Measurements from ENCODE around the gene CCDC30.

CCDC30 gene

DNA sequence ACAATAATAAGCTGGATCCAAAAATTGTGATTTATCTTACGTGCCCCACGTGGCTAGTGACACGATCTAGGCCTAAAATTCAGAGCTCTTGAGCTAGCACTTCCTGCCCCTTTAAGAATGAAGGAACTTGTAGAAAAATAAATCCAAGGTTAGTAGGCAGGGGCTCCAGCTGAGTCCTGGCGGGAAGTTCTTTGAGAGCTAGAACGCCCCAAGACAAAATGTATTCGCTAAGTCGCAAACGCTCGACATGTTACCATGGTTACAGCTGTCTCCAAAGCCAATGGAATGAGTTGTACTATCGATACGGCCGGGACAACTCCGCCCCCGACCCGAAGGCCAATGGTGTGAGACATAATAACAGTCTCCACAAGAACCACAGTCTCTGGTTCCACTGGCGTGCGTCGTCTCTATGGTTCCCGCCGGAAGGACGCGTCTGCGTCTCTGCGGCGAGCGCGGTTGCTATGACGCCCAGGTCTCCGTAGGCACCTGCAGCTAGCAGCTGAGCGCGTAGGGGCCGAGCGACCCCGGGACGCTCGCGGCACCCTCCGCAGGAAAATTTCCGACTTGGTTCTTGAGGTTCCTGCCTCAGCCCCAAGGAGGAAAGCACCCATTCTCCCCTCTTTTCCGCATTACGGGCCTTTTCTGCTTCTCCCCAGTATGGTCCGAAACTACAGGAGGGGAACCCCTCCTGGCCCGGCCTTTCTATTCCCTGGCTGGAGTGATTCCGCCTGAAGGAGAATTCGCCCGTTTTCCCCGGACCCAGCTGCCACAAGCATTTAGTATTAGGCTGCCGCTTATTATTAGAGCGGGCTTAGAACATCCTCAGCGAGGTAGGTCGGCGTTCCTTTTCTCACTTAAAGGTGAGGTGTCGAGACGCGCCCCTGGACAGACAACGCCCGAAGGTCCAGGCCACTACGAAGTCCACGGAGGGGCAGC is at the start of gene CCDC30:
TSS of gene CCDC30 (plus strand) at position 459 of the 936 bp plus-strand sequence. CDS start 17,266 bp downstream, outside the sequence.
- TF ChIP-seq, protein P1, sequence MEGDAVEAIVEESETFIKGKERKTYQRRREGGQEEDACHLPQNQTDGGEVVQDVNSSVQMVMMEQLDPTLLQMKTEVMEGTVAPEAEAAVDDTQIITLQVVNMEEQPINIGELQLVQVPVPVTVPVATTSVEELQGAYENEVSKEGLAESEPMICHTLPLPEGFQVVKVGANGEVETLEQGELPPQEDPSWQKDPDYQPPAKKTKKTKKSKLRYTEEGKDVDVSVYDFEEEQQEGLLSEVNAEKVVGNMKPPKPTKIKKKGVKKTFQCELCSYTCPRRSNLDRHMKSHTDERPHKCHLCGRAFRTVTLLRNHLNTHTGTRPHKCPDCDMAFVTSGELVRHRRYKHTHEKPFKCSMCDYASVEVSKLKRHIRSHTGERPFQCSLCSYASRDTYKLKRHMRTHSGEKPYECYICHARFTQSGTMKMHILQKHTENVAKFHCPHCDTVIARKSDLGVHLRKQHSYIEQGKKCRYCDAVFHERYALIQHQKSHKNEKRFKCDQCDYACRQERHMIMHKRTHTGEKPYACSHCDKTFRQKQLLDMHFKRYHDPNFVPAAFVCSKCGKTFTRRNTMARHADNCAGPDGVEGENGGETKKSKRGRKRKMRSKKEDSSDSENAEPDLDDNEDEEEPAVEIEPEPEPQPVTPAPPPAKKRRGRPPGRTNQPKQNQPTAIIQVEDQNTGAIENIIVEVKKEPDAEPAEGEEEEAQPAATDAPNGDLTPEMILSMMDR (conservative IDR thresholded peaks at IDR 0.05): no peak
- TF ChIP-seq ZFX (IDR thresholded peaks at IDR 0.05): no peak
- H3K27ac ChIP-seq: peak within 1 kb of the TSS; percentile 1; the same call in 1 of the 2 replicates

DNA sequence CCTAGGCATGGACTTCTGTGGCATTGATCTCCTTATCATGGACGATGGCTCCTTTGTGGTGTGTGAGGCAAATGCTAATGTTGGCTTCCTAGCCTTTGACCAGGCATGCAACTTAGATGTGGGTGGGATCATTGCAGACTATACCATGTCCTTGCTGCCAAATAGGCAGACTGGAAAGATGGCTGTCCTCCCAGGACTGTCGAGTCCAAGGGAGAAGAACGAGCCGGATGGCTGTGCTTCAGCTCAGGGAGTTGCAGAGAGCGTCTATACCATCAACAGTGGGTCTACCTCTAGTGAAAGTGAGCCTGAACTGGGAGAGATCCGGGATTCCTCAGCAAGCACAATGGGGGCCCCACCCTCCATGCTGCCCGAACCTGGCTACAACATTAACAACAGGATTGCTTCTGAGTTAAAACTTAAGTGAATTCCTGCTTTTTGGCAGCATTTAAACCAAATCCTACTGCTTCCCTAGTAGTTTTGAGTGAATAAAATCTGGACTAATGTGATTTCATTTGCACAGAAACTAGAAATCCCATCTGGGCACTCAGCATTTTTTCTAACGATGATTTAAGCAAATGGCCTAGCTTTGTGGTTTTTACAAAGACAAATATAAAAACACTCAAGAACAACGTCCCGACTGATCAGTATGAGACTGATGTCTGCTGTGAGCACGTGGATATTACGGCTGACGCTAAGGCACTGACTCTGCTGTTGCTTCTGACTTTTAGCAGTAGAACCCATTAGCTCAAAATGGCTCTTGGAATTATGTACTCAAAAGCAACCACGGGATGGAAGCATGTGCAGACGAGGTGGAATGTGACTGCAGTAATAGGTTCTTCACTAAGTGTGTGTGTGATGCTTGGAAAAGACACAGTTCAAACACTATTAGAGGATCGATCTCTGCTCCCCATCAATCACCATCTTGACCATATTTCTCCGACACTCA is 48.3 kb upstream of the CCDC30 start:
- H3K27ac ChIP-seq: no peak overlapping the region
- TF ChIP-seq, protein P1 (conservative IDR thresholded peaks at IDR 0.05): no peak
- TF ChIP-seq ZFX (IDR thresholded peaks at IDR 0.05): no peak

DNA sequence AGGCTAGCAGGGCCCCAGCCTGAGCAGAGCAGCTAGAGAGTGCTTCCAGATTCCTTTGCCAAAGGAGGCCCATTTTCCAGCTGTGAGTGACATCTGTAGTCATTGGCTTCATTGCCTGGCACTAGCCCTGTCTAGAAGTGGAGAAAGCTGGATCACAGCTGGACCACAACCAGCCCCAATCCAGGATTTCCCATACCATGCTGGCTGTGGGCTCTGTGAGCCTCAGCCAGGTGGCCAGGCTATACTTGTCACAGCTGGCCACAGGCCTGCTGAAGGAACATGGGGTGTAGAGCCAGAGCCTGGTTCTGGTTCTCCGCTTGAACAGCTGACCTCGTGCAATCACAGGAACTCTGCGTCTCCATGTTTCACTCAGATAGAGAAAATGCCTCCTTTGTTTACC is 45.9 kb upstream of the CCDC30 start:
- no peak for TF ChIP-seq ZFX (IDR thresholded peaks at IDR 0.05)
- TF ChIP-seq, protein P1 (conservative IDR thresholded peaks at IDR 0.05): no peak
- no peak overlapping the region for H3K27ac ChIP-seq

DNA sequence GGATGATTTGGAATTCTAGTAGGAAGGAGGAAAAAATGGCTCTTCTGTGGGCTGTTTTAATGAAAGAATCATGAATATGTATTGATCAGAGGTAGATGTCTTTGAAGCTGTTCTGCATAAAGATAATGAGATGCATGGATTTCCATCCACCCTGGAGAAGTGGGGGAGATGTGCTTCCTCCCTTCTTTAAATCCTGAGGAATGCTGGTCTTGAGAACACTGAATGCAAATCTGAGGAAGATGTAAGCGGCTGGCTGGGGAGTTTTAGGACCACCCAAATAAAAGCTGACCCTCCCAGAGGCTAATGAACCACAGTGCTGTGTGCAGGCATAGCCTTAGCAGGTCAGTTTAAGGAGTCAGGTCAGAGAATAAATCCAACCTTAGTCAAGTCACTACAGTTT is 44.6 kb upstream of the CCDC30 start:
- H3K27ac ChIP-seq: no peak overlapping the region
- TF ChIP-seq, protein P1 (conservative IDR thresholded peaks at IDR 0.05): no peak
- TF ChIP-seq ZFX (IDR thresholded peaks at IDR 0.05): no peak

DNA sequence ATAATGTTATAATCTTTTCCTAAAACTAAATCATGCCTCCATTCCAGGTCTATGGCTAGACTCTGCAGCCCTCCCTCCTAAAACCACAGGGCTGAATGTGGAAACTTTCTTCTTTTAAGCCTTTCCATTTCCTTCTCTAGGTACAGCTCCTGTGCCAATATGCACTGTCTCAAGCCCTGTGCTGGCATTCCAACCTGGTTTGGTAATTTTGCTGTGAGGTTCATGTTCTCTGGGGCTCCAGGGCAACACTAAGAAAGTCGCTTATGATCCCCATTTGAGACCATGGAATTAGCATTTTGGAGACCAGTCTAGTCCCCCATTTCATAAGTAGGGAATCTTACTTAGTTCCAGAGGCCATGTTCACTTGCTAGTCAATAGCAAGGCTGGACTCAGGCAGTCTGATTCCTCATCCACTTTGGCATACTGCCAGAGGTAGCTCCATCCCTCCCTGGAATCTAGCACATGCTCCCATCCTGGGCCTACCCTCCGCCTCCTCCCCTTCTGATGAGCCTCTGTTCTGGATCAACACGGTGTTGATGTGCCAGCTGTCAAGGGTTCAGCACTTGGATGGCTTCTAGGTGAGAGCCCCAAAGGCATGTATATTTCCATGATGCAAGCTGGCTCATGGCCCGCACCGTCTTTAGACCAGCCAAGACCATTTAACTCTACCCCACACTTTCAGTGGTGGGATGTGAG is 43.8 kb upstream of the CCDC30 start:
- TF ChIP-seq, protein P1 (conservative IDR thresholded peaks at IDR 0.05): no peak
- no peak for TF ChIP-seq ZFX (IDR thresholded peaks at IDR 0.05)
- no peak overlapping the region for H3K27ac ChIP-seq

DNA sequence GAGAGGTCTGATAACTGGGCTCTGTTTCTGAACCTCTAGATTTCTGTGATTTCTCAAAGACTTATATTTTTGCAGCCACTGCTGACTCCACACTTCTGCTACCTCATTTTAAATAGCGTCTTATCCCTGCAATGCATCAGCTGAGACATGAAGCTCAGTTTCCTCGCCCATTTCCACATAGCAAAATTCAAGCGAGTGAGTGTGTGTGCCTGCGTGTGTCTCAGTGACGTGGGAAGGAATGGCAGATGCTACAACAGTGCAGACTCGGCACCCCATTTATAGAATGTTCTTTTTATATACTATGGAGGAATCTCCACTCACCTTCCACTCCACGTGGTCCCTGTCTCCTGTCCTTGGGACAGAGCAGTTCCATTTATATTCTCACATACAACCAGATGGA is 43.0 kb upstream of the CCDC30 start:
- H3K27ac ChIP-seq: no peak overlapping the region

More for the DNA sequence above, 43.0 kb upstream of the CCDC30 start:
- TF ChIP-seq, protein P1 (conservative IDR thresholded peaks at IDR 0.05): no peak
- no peak for TF ChIP-seq ZFX (IDR thresholded peaks at IDR 0.05)
